HepG2 (cell line): ENCODE results near the gene SDCCAG8. TPM values are rescaled to one million over a fixed set of nuclear protein-coding genes. Genes with fewer than 3 reads are reported as not detected.

ENCODE experiments used
- ATAC-seq: fragments of 200-7000 bp; cut with Tn5 transposase; 3 replicates; pipeline ENCODE4 v1.9.1; 2020; ENCODE audit warnings: mild to moderate bottlenecking, moderate library complexity
- BruUV-seq: library from RNA; stranded (reverse); fragments of 400-500 nt; replicated peaks from 2 replicates; lab custom pipeline; 2021; lab: Mats Ljungman, UMichigan
- CTCF ChIA-PET: fragments of 300-600 bp; formaldehyde crosslinking; extraction: SDS; loops from one replicate; lab custom pipeline; 2021; ENCODE audit warnings: low total read pairs, inconsistent platforms, low intra/inter-chr PET ratio; lab: Yijun Ruan, JAX
- POLR2A ChIA-PET: fragments of 350-600 bp; sonication (Branson Sonifier 250); formaldehyde crosslinking; loops from one replicate; lab custom pipeline; 2020; ENCODE audit warnings: antibody characterized with exemption, inconsistent platforms; lab: Yijun Ruan, JAX
- DNase-seq: peaks from one replicate; pipeline ENCODE4 v3.0.0-alpha.2; 2015; ENCODE audit warnings: low spot score
- FAIRE-seq: peaks from 3 replicates; lab custom pipeline; 2011; peaks lifted over from hg19 to GRCh38; lab: Jason Lieb, UNC
- H2AFZ ChIP-seq: one replicate; pipeline ENCODE4 v1.6.1; 2011; ENCODE audit warnings: low read length, inconsistent platforms
- H3K27ac ChIP-seq: fragments of 300-600 bp; 3 replicates; pipeline ENCODE4 v1.8.0; 2011; ENCODE audit warnings: mixed run types, mild to moderate bottlenecking, mixed read lengths, low read length, inconsistent platforms; ENCODE audit not compliant: insufficient read depth; ENCODE audit errors: extremely low read length
- H3K27me3 ChIP-seq, 2 experiments: fragments of 200-600 bp in 1 of 2; 2 replicates in 1 of 2; 3 replicates in 1 of 2; pipeline versions ENCODE4 v1.6.0 to v1.8.0; 2011; ENCODE audit warnings: low read length in 2 of 2, mild to moderate bottlenecking in 2 of 2, moderate library complexity in 2 of 2, inconsistent platforms in 1 of 2; ENCODE audit not compliant: insufficient read depth in 2 of 2, control insufficient read depth in 1 of 2
- H3K36me3 ChIP-seq, 2 experiments: fragments of 200-600 bp in 1 of 2; replicated peaks in 1 of 2; 2 replicates in 1 of 2; 3 replicates in 1 of 2; pipeline versions ENCODE4 v1.5.1 to v1.8.0; 2011; ENCODE audit warnings: low read length in 2 of 2, inconsistent platforms in 1 of 2; ENCODE audit not compliant: insufficient read depth in 2 of 2, control insufficient read depth in 1 of 2
- H3K4me1 ChIP-seq: 2 replicates; pipeline ENCODE4 v1.5.1; 2012; ENCODE audit warnings: low read length, inconsistent platforms; ENCODE audit not compliant: insufficient read depth
- H3K4me2 ChIP-seq: 2 replicates; pipeline ENCODE4 v1.6.0; 2011; ENCODE audit warnings: low read depth, low read length, inconsistent platforms
- H3K4me3 ChIP-seq, 3 experiments: fragments of 200-600 bp in 1 of 3; sonication (generic), shearing (Covaris generic) in 1 of 3; replicated peaks in 1 of 3; 2 replicates each; pipeline ENCODE4 v1.5.1; 2011 to 2016; ENCODE audit warnings: low read length in 3 of 3, inconsistent platforms in 2 of 3, low read depth in 2 of 3, mild to moderate bottlenecking in 2 of 3, control low read depth in 1 of 3, mixed read lengths in 1 of 3; ENCODE audit not compliant: insufficient read depth in 1 of 3
- H3K79me2 ChIP-seq: one replicate; pipeline ENCODE4 v1.6.1; 2011; ENCODE audit warnings: low read length, inconsistent platforms; ENCODE audit not compliant: insufficient read depth
- H3K9ac ChIP-seq: 2 replicates; pipeline ENCODE4 v1.6.0; 2011; ENCODE audit warnings: mild to moderate bottlenecking, low read depth, low read length, inconsistent platforms; ENCODE audit not compliant: insufficient read depth
- H3K9me3 ChIP-seq: 2 replicates; pipeline ENCODE4 v1.5.1; 2012; ENCODE audit warnings: mild to moderate bottlenecking, low read length
- H4K20me1 ChIP-seq: 2 replicates; pipeline ENCODE4 v1.6.0; 2011; ENCODE audit warnings: inconsistent platforms, mild to moderate bottlenecking, low read length, moderate library complexity; ENCODE audit not compliant: insufficient read depth
- ETV6 ChIP-seq: sonication (generic); formaldehyde crosslinking; conservative IDR thresholded peaks from 2 replicates; pipeline ENCODE4 v1.4.0; 2020; ENCODE audit warnings: missing genetic modification reagents
- ZNF749 ChIP-seq: sonication (generic); formaldehyde crosslinking; IDR thresholded peaks from 2 replicates; pipeline ENCODE4 v1.8.0; 2022; ENCODE audit warnings: mild to moderate bottlenecking, missing genetic modification reagents, moderate library complexity, borderline replicate concordance
- whole genome bisulfite sequencing: methylation state at CpG from one replicate; pipeline ENCODE4 v1.1.6; 2017; ENCODE audit warnings: low lambda C conversion rate; 5-methylcytosine and 5-hydroxymethylcytosine counted together
- in situ Hi-C: cut with HindIII; loops from 2 replicates; pipeline ENCODE4 v1.10.0; 2017; ENCODE audit warnings: low pct_unique_long_range_greater_than_20kb; ENCODE audit not compliant: extremely low pct_ligation_motif_present
- intact Hi-C: fragments of 100-400 bp; cut with micrococcal nuclease; formaldehyde crosslinking; loops from one replicate; pipeline ENCODE4 v1.10.0; 2022; ENCODE audit not compliant: unreplicated experiment
- polyA plus RNA-seq, 8 experiments: library from polyadenylated mRNA; depleted of rRNA in 3 of 8; stranded (reverse) in 7 of 8; unstranded in 1 of 8; fragments of >200 nt; fragmentation: Illumina TruSeq in 4 of 8; extraction: Trizol in 4 of 8; gene quantifications; 2 replicates each; pipeline versions ENCODE4 v1.2.1 to v1.2.3, GENCODE V29; 2011 to 2016; ENCODE audit warnings: low read depth in 4 of 8, missing spikeins in 1 of 8, mixed read lengths in 1 of 8; ENCODE audit not compliant: insufficient read depth in 1 of 8
- total RNA-seq, 5 experiments: library from RNA; depleted of rRNA; stranded (reverse); fragments of >200 nt; fragmentation: Illumina TruSeq; extraction: Trizol; gene quantifications; 2 replicates each; pipeline ENCODE4 v1.2.3, GENCODE V29; 2016; ENCODE audit warnings: low read depth in 1 of 5
- TF ChIP-seq, protein P1 (sequence below): sonication (generic); formaldehyde crosslinking; IDR thresholded peaks from 2 replicates; pipeline ENCODE4 v1.5.0; 2020; ENCODE audit warnings: mild to moderate bottlenecking, low read depth, missing genetic modification reagents, borderline replicate concordance
- TF ChIP-seq, protein P2 (sequence below): sonication (generic); formaldehyde crosslinking; IDR thresholded peaks from 2 replicates; pipeline ENCODE4 v1.4.0; 2020; ENCODE audit warnings: missing genetic modification reagents

Gene SDCCAG8
- total and polyA plus RNA-seq, 2 of the 13 experiments (the other 11 are each of a cell fraction or from before 2014, with no cell fraction given), result 9.5 to 13.4 TPM

DNA sequence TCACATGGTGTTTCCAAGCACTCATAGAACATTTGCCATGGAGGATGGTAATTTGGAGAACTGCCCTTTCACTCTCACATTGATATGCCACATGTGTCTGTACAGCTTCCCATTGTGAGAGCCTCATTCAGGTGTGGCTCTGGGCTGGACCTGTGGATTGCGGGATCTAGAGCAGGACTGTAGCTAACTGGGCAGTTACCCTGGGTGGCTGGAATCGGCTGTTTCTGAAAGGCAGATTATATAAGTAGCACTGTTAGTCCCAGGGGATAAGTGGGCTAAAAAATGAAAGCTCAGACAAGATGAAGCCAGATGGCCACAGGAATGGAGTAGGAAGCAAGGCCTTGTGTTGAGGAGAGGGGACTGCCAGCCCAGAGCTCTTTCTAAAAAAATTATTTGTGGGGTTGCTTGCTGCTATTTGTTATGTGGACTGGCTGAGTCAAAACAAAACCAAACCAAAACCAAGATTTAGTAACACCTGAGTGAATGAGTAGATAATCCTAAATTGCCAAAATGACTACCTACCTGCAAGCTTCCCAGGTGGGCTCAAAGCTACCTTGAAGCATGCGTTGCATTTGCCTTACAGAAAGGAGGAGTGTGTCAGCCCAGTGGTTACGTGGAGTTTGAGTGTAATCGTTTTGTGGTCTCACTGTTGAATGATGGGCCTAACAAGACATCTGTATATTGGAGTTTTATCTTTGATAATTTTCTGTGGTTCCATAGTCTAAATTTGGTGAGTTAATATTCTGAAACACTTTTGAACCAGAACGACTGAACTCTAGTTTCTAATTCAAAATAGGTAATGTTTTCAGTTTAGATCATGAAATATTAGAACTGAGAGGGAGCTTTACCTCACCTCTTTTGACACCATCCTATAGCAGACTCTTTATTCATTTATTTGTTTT is 58.0 kb downstream of the SDCCAG8 start (continued):
- TF ChIP-seq, protein P1, sequence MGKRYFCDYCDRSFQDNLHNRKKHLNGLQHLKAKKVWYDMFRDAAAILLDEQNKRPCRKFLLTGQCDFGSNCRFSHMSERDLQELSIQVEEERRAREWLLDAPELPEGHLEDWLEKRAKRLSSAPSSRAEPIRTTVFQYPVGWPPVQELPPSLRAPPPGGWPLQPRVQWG, result no peak
- TF ChIP-seq, protein P2, sequence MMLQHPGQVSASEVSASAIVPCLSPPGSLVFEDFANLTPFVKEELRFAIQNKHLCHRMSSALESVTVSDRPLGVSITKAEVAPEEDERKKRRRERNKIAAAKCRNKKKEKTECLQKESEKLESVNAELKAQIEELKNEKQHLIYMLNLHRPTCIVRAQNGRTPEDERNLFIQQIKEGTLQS (CRISPR knock-in tag), result no peak
- no peak for TF ChIP-seq ZNF749 (CRISPR knock-in tag)

DNA sequence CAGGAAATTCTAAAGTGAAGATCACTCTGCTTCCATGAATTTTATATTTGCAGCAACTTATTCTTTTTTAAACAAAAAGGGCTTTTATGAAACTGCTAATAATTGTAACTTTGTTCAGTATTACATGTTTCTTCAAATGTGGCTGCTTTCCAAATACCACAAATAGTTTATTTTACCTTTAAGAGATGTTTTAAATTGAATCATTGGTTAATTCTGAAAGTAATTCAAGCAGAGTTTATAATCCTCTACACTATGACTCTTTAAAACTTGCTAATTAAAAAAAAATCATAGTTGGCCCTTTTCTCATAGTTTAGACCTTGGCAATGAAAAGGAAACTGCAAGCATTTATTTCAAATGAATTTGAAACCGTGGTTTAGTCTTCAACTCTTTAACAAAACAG is 59.6 kb downstream of the SDCCAG8 start:
- intact Hi-C loops (no loop called here), in situ Hi-C loops (loop anchor here (25.0 kb wide), 2 partner anchors 478 to 653 kb away; no protein-coding TSS in a partner anchor)
- H3K4me2 ChIP-seq, result no peak overlapping the region
- DNase-seq, result no peak
- no peak overlapping the region for H3K27ac ChIP-seq
- no peak overlapping the region for H2AFZ ChIP-seq
- H3K9me3 ChIP-seq, result no peaks in the 10 kb centered on the region
- POLR2A ChIA-PET, result no interaction called here
- TF ChIP-seq ETV6 (CRISPR knock-in tag), result no peak
- H3K4me1 ChIP-seq, result no peaks in the 10 kb centered on the region
- ATAC-seq, result no peak
- FAIRE-seq, result no peak
- CTCF ChIA-PET, result no interaction called here
- no peaks in the 10 kb centered on the region for H3K79me2 ChIP-seq
- H3K9ac ChIP-seq, result no peak overlapping the region
- WGBS, result 98% methylated on average over 1 of the region's 1 CpG
- BruUV-seq, result no TSS peak
- H3K27me3 ChIP-seq, result no peaks in the 10 kb centered on the region
- H4K20me1 ChIP-seq, result no peaks in the 10 kb centered on the region
- no peak overlapping the region for H3K4me3 ChIP-seq
- H3K36me3 ChIP-seq, result 0 out of 5 replicates have a peak, but pooled peaks cover 0 to 4% of the 10 kb centered on the region in 2 experiments
